HEK293 (cell line): Measurements from ENCODE around the gene SYTL5.

ENCODE experiments used
- CTCF ChIA-PET: fragments of 350-600 bp; formaldehyde crosslinking; extraction: SDS; loops from one replicate; lab custom pipeline; 2021; ENCODE audit warnings: antibody characterized with exemption; lab: Yijun Ruan, JAX
- POLR2A ChIA-PET: fragments of 300-600 bp; formaldehyde crosslinking; extraction: SDS; loops from one replicate; lab custom pipeline; 2020; ENCODE audit warnings: antibody characterized with exemption, inconsistent platforms; lab: Yijun Ruan, JAX
- H3K27ac ChIP-seq: fragments of 200-500 bp; sonication (Bioruptor generic); 2 replicates; pipeline ENCODE4 v1.5.1; 2014; ENCODE audit warnings: low read depth, low read length, control low read depth, inconsistent platforms; ENCODE audit errors: extremely low read depth
- H3K36me3 ChIP-seq, 2 experiments: fragments of 200-500 bp in 1 of 2; sonication (Bioruptor generic) in 1 of 2; 1 replicate in 1 of 2; 2 replicates in 1 of 2; pipeline ENCODE4 v1.5.1; 2014 to 2017; ENCODE audit warnings: inconsistent platforms in 2 of 2, low read length in 2 of 2; ENCODE audit not compliant: control insufficient read depth in 2 of 2, insufficient read depth in 1 of 2
- H3K4me1 ChIP-seq: fragments of 200-500 bp; sonication (Bioruptor generic); 2 replicates; pipeline ENCODE4 v1.5.1; 2014; ENCODE audit warnings: mild to moderate bottlenecking, low read length, inconsistent platforms; ENCODE audit not compliant: control insufficient read depth, insufficient read depth
- H3K4me3 ChIP-seq: 2 replicates; pipeline ENCODE4 v1.5.1; 2011; ENCODE audit warnings: low read depth, mild to moderate bottlenecking, control low read depth, low read length, moderate library complexity
- H3K9me3 ChIP-seq: fragments of 200-500 bp; sonication (Bioruptor generic); 2 replicates; pipeline ENCODE4 v1.5.1; 2014; ENCODE audit warnings: low read depth, low read length, inconsistent platforms; ENCODE audit not compliant: control insufficient read depth, insufficient read depth
- HIC1 ChIP-seq: fragments of 450-650 bp; formaldehyde crosslinking; IDR thresholded peaks from 2 replicates; pipeline ENCODE4 v1.5.1; 2016; ENCODE audit warnings: missing biosample characterization, missing genetic modification characterization
- MZF1 ChIP-seq: fragments of 450-650 bp; formaldehyde crosslinking; IDR thresholded peaks from 2 replicates; pipeline ENCODE4 v1.5.1; 2017; ENCODE audit warnings: missing biosample characterization, missing genetic modification characterization, borderline replicate concordance
- OVOL3 ChIP-seq: fragments of 450-650 bp; formaldehyde crosslinking; IDR thresholded peaks from 2 replicates; pipeline ENCODE4 v1.5.1; 2016; ENCODE audit warnings: missing biosample characterization, missing genetic modification characterization
- PATZ1 ChIP-seq: fragments of 450-650 bp; formaldehyde crosslinking; IDR thresholded peaks from 2 replicates; pipeline ENCODE4 v1.5.1; 2016; ENCODE audit warnings: missing biosample characterization, missing genetic modification characterization
- TCF7L2 ChIP-seq: IDR thresholded peaks from 2 replicates; pipeline ENCODE4 v1.6.1; 2011; ENCODE audit warnings: low read depth, mild to moderate bottlenecking, inconsistent platforms, low read length, moderate library complexity, borderline replicate concordance
- ZBTB7A ChIP-seq: fragments of 450-650 bp; formaldehyde crosslinking; IDR thresholded peaks from 2 replicates; pipeline ENCODE4 v1.5.1; 2016; ENCODE audit warnings: low read depth, missing biosample characterization, missing genetic modification characterization
- ZNF112 ChIP-seq: fragments of 450-650 bp; formaldehyde crosslinking; IDR thresholded peaks from 2 replicates; pipeline ENCODE4 v1.5.0; 2017; ENCODE audit warnings: missing biosample characterization, missing genetic modification characterization
- ZNF121 ChIP-seq: fragments of 450-650 bp; formaldehyde crosslinking; IDR thresholded peaks from 2 replicates; pipeline ENCODE4 v1.5.1; 2016; ENCODE audit warnings: missing biosample characterization, missing genetic modification characterization
- ZNF341 ChIP-seq: fragments of 450-650 bp; formaldehyde crosslinking; IDR thresholded peaks from 2 replicates; pipeline ENCODE4; 2016; ENCODE audit warnings: low read depth, missing biosample characterization, missing genetic modification characterization
- ZNF426 ChIP-seq: fragments of 450-650 bp; formaldehyde crosslinking; IDR thresholded peaks from 2 replicates; pipeline ENCODE4 v1.5.1; 2017; ENCODE audit warnings: missing biosample characterization, missing genetic modification characterization, mild to moderate bottlenecking, inconsistent platforms, moderate library complexity
- ZNF449 ChIP-seq: fragments of 450-650 bp; formaldehyde crosslinking; IDR thresholded peaks from 2 replicates; pipeline ENCODE4 v1.5.1; 2017; ENCODE audit warnings: missing biosample characterization, mild to moderate bottlenecking, missing genetic modification characterization, moderate library complexity
- ZNF558 ChIP-seq: fragments of 450-650 bp; formaldehyde crosslinking; IDR thresholded peaks from 2 replicates; pipeline ENCODE4 v1.5.1; 2016; ENCODE audit warnings: missing biosample characterization, missing genetic modification characterization
- ZNF623 ChIP-seq: fragments of 450-650 bp; formaldehyde crosslinking; IDR thresholded peaks from 2 replicates; pipeline ENCODE4 v1.5.1; 2016; ENCODE audit warnings: missing biosample characterization, missing genetic modification characterization
- ZNF658 ChIP-seq: fragments of 450-650 bp; formaldehyde crosslinking; IDR thresholded peaks from 2 replicates; pipeline ENCODE4; 2016; ENCODE audit warnings: missing biosample characterization, missing genetic modification characterization
- ZNF792 ChIP-seq: fragments of 450-650 bp; formaldehyde crosslinking; IDR thresholded peaks from 2 replicates; pipeline ENCODE4 v1.5.1; 2016; ENCODE audit warnings: missing biosample characterization, missing genetic modification characterization
- TF ChIP-seq, protein P1 (sequence below): fragments of 450-650 bp; formaldehyde crosslinking; IDR thresholded peaks from 2 replicates; pipeline ENCODE4 v1.5.1; 2017; ENCODE audit warnings: missing biosample characterization, missing genetic modification characterization
- TF ChIP-seq, protein P2 (sequence below): fragments of 450-650 bp; formaldehyde crosslinking; IDR thresholded peaks from 2 replicates; pipeline ENCODE4 v1.5.1; 2016; ENCODE audit warnings: missing biosample characterization, missing genetic modification characterization

SYTL5 gene

GRCh38 chrX:38103857-38104812 lies 97.8 kb downstream of the SYTL5 start (continued):
- TF ChIP-seq ZNF449: no peak
- TF ChIP-seq ZNF112: no peak

GRCh38 chrX:38105216-38105725 lies 98.9 kb downstream of the SYTL5 start:
- Histone ChIP-seq H3K27ac (no peak overlapping the region), H3K9me3 (no peaks in the 10 kb centered on the region), H3K36me3 (peaks cover 0 to 8% of the 10 kb centered on the region in 2 experiments; a peak in 1 of 3 replicates), H3K4me3 (no peak overlapping the region), H3K4me1 (no peaks in the 10 kb centered on the region)
- TF ChIP-seq ZNF792 (tag by site-specific recombination): no peak
- TF ChIP-seq, protein P1, sequence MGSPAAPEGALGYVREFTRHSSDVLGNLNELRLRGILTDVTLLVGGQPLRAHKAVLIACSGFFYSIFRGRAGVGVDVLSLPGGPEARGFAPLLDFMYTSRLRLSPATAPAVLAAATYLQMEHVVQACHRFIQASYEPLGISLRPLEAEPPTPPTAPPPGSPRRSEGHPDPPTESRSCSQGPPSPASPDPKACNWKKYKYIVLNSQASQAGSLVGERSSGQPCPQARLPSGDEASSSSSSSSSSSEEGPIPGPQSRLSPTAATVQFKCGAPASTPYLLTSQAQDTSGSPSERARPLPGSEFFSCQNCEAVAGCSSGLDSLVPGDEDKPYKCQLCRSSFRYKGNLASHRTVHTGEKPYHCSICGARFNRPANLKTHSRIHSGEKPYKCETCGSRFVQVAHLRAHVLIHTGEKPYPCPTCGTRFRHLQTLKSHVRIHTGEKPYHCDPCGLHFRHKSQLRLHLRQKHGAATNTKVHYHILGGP (tag by site-specific recombination): no peak
- TF ChIP-seq ZNF341: no peak
- TF ChIP-seq ZNF658 (tag by site-specific recombination): no peak
- TF ChIP-seq PATZ1 (tag by site-specific recombination): no peak
- TF ChIP-seq OVOL3 (tag by site-specific recombination): no peak
- TF ChIP-seq TCF7L2: no peak
- TF ChIP-seq ZNF121 (tag by site-specific recombination): no peak
- no peak for TF ChIP-seq HIC1 (tag by site-specific recombination)
- TF ChIP-seq ZBTB7A (tag by site-specific recombination): no peak
- TF ChIP-seq ZNF426 (tag by site-specific recombination): no peak
- TF ChIP-seq MZF1: no peak
- no peak for TF ChIP-seq ZNF558 (tag by site-specific recombination)
- no peak for TF ChIP-seq ZNF623 (tag by site-specific recombination)
- TF ChIP-seq, protein P2, sequence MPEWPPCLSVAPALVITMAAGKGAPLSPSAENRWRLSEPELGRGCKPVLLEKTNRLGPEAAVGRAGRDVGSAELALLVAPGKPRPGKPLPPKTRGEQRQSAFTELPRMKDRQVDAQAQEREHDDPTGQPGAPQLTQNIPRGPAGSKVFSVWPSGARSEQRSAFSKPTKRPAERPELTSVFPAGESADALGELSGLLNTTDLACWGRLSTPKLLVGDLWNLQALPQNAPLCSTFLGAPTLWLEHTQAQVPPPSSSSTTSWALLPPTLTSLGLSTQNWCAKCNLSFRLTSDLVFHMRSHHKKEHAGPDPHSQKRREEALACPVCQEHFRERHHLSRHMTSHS: no peak
- ChIA-PET CTCF (no interaction called here), POLR2A (no interaction called here)
